Endothelial cell of umbilical vein (primary cell): ENCODE measurements around the gene SHROOM2. TPM values are rescaled to one million over a fixed set of nuclear protein-coding genes. Genes with fewer than 3 reads are reported as not detected.

Experiments
- BruUV-seq: library from RNA; stranded (reverse); fragments of 400-500 nt; replicated peaks from 2 replicates; lab custom pipeline; 2021; lab: Mats Ljungman, UMichigan
- CTCF ChIA-PET: fragments of 300-600, 350-600 bp; sonication (Branson Sonifier 250); formaldehyde crosslinking; loops from one replicate; lab custom pipeline; 2021; ENCODE audit warnings: antibody characterized with exemption, inconsistent platforms; lab: Charles Lee
- POLR2A ChIA-PET: fragments of 300-600, 350-600 bp; sonication (Branson Sonifier 250); formaldehyde crosslinking; loops from one replicate; lab custom pipeline; 2021; ENCODE audit warnings: antibody characterized with exemption, inconsistent platforms; lab: Charles Lee
- DNase-seq: peaks from one replicate; pipeline ENCODE4 v3.0.0-alpha.2; 2011; ENCODE audit warnings: low read depth, low spot score
- FAIRE-seq: peaks from 2 replicates; lab custom pipeline; 2011; peaks lifted over from hg19 to GRCh38; lab: Jason Lieb, UNC
- H2AFZ ChIP-seq: 2 replicates; pipeline ENCODE4 v1.6.0; 2012; ENCODE audit warnings: low read depth, low read length, control low read depth, inconsistent platforms
- H3K27ac ChIP-seq: 2 replicates; pipeline ENCODE4 v1.5.1; 2011; ENCODE audit warnings: low read depth, mild to moderate bottlenecking, control low read depth, low read length, moderate library complexity; ENCODE audit not compliant: insufficient read depth
- H3K27me3 ChIP-seq, 2 experiments: 2 replicates each; pipeline versions ENCODE4 v1.6.0 to v1.6.1; 2011; ENCODE audit warnings: low read length in 2 of 2, mixed read lengths in 1 of 2; ENCODE audit not compliant: control insufficient read depth in 2 of 2, insufficient read depth in 2 of 2
- H3K36me3 ChIP-seq, 2 experiments: 2 replicates in 1 of 2; 3 replicates in 1 of 2; pipeline ENCODE4 v1.5.1; 2011; ENCODE audit warnings: low read length in 2 of 2, mild to moderate bottlenecking in 1 of 2, moderate library complexity in 1 of 2; ENCODE audit not compliant: control insufficient read depth in 2 of 2, insufficient read depth in 2 of 2; ENCODE audit errors: extremely low read depth in 1 of 2
- H3K4me1 ChIP-seq: 3 replicates; pipeline ENCODE4 v1.5.1; 2011; ENCODE audit warnings: mild to moderate bottlenecking, low read length; ENCODE audit not compliant: control insufficient read depth, insufficient read depth; ENCODE audit errors: extremely low read depth
- H3K4me2 ChIP-seq: 2 replicates; pipeline ENCODE4 v1.6.1; 2011; ENCODE audit warnings: low read length, control low read depth, mixed read lengths; ENCODE audit not compliant: insufficient read depth
- H3K4me3 ChIP-seq, 3 experiments: fragments of 200-600 bp in 1 of 3; sonication (generic), shearing (Covaris generic) in 1 of 3; replicated peaks in 1 of 3; 2 replicates each; pipeline ENCODE4 v1.5.1; 2011 to 2016; ENCODE audit warnings: control low read depth in 3 of 3, low read length in 3 of 3, mild to moderate bottlenecking in 2 of 3, inconsistent platforms in 1 of 3, low read depth in 1 of 3, moderate library complexity in 1 of 3; ENCODE audit not compliant: insufficient read depth in 1 of 3
- H3K79me2 ChIP-seq: 2 replicates; pipeline ENCODE4 v1.6.0; 2012; ENCODE audit warnings: low read length, inconsistent platforms; ENCODE audit not compliant: control insufficient read depth, insufficient read depth
- H3K9ac ChIP-seq: replicated peaks from 2 replicates; pipeline ENCODE3; 2011; ENCODE audit warnings: low read length, control low read depth; ENCODE audit not compliant: insufficient read depth; ENCODE audit errors: extremely low read depth
- H3K9me1 ChIP-seq: replicated peaks from 3 replicates; pipeline ENCODE4 v1.6.0; 2011; ENCODE audit warnings: mild to moderate bottlenecking, low read length; ENCODE audit not compliant: control insufficient read depth, insufficient read depth; ENCODE audit errors: extremely low read depth
- H3K9me3 ChIP-seq: replicated peaks from 2 replicates; pipeline ENCODE4 v1.5.1; 2012; ENCODE audit warnings: low read length, inconsistent platforms; ENCODE audit not compliant: control insufficient read depth, insufficient read depth
- H4K20me1 ChIP-seq: replicated peaks from 2 replicates; pipeline ENCODE3; 2011; ENCODE audit warnings: mild to moderate bottlenecking, low read length; ENCODE audit not compliant: control insufficient read depth, insufficient read depth; ENCODE audit errors: extremely low read depth
- CTCF ChIP-seq, 2 donors: IDR thresholded peaks; 1 replicate in 1 of 2; 2 replicates in 1 of 2; pipeline ENCODE4 v1.5.1; 2011; ENCODE audit warnings: low read length in 2 of 2, mild to moderate bottlenecking in 2 of 2, moderate library complexity in 2 of 2, control low read depth in 1 of 2, inconsistent platforms in 1 of 2, low read depth in 1 of 2; ENCODE audit not compliant: insufficient read depth in 1 of 2; ENCODE audit errors: extremely low read depth in 1 of 2
- EZH2 ChIP-seq: IDR thresholded peaks from 2 replicates; pipeline ENCODE4 v1.6.1; 2012; ENCODE audit warnings: borderline replicate concordance, low read depth, mild to moderate bottlenecking, moderate library complexity, low read length, inconsistent platforms; ENCODE audit not compliant: severe bottlenecking
- FOS ChIP-seq: IDR thresholded peaks from 2 replicates; pipeline ENCODE4 v1.6.1; 2011; ENCODE audit warnings: mild to moderate bottlenecking, low read length, moderate library complexity, borderline replicate concordance; ENCODE audit not compliant: insufficient read depth
- GATA2 ChIP-seq: IDR thresholded peaks from 2 replicates; pipeline ENCODE4 v1.7.0; 2011; ENCODE audit warnings: low read depth, mild to moderate bottlenecking, moderate library complexity, mixed read lengths, low read length; ENCODE audit not compliant: insufficient read length, insufficient read depth
- JUN ChIP-seq: IDR thresholded peaks from 2 replicates; pipeline ENCODE4 v1.6.1; 2011; ENCODE audit warnings: borderline replicate concordance, low read depth; ENCODE audit not compliant: insufficient read length, insufficient read depth
- MAX ChIP-seq: IDR thresholded peaks from 2 replicates; pipeline ENCODE4 v1.6.1; 2011; ENCODE audit not compliant: insufficient read depth, insufficient read length
- MYC ChIP-seq: IDR thresholded peaks from one replicate; pipeline ENCODE4 v1.6.1; 2011; ENCODE audit warnings: mild to moderate bottlenecking, low read depth, low read length
- POLR2A ChIP-seq: IDR thresholded peaks from 2 replicates; pipeline ENCODE4 v1.6.1; 2012; ENCODE audit warnings: low read depth, mild to moderate bottlenecking, control low read depth, low read length
- POLR2AphosphoS5 ChIP-seq: IDR thresholded peaks from 2 replicates; pipeline ENCODE4 v1.6.1; 2012; ENCODE audit warnings: low read depth, mild to moderate bottlenecking, control low read depth, low read length, moderate library complexity; ENCODE audit not compliant: insufficient read depth
- dilution Hi-C: fragments of 300-500 bp; cut with MboI; formaldehyde crosslinking; loops from one replicate; pipeline ENCODE4 v1.15.0; 2019; ENCODE audit warnings: low sequenced_read_pairs; ENCODE audit not compliant: extremely low pct_ligation_motif_present
- intact Hi-C: fragments of 100-400 bp; cut with micrococcal nuclease; formaldehyde crosslinking; loops from one replicate; pipeline ENCODE4 v1.10.0; 2022
- polyA plus RNA-seq, 4 experiments: library from polyadenylated mRNA; depleted of rRNA in 3 of 4; stranded (reverse) in 3 of 4; unstranded in 1 of 4; fragments of >200 nt; gene quantifications; 2 replicates each; pipeline versions ENCODE4 v1.2.1 to v1.2.3, GENCODE V29; 2011 to 2012; ENCODE audit warnings: missing spikeins in 1 of 4
- total RNA-seq: library from RNA; stranded (reverse); gene quantifications from 2 replicates; pipeline ENCODE4 v1.2.3, GENCODE V29; 2021

The SHROOM2 gene
- total and polyA plus RNA-seq, 2 donors (not counting 3 experiments of a cell fraction or from before 2014, with no cell fraction given): 3.7 to 11.8 TPM

- intact Hi-C loops: loop anchor here (10.0 kb wide), 1 partner anchor 631 kb away; no protein-coding TSS in a partner anchor
- FAIRE-seq: no peak
Observed at GRCh38 chrX:9983846-9984245, 197.6 kb downstream of the SHROOM2 start.

More at GRCh38 chrX:9983846-9984245, 197.6 kb downstream of the SHROOM2 start:
- Histone ChIP-seq H2AFZ (no peak overlapping the region), H3K9me1 (no peaks in the 10 kb centered on the region), H3K4me2 (no peak overlapping the region), H3K36me3 (no peaks in the 10 kb centered on the region), H3K4me3 (no peak overlapping the region), H3K9ac (no peak overlapping the region), H3K27me3 (no peaks in the 10 kb centered on the region), H3K4me1 (peaks cover 3% of the 10 kb centered on the region), H3K27ac (no peak overlapping the region), H4K20me1 (no peaks in the 10 kb centered on the region), H3K9me3 (no peaks in the 10 kb centered on the region), H3K79me2 (no peaks in the 10 kb centered on the region)
- dilution Hi-C loops: no loop called here
- DNase-seq: no peak
- CTCF ChIA-PET: interaction anchor here (2.8 kb wide), 1 partner anchor 136 kb away, joined by 20 read pairs; no protein-coding TSS in a partner anchor
- TF ChIP-seq CTCF (IDR thresholded peaks at IDR 0.05; ENCODE audit: extremely low read depth in 1 of 2, insufficient read depth in 1 of 2, low read depth in 1 of 2, low read length in 2 of 2) (no peak), POLR2A (no peak), JUN (no peak), GATA2 (no peak), MYC (no peak), FOS (no peak), EZH2 (no peak), POLR2AphosphoS5 (no peak), MAX (no peak)
- POLR2A ChIA-PET: no interaction called here
- BruUV-seq: no TSS peak
